Peyer's patch (tissue), 4 donors: Measurements from ENCODE around the gene TTC39C. TPM values are rescaled to one million over a fixed set of nuclear protein-coding genes. Genes with fewer than 3 reads are reported as not detected.

ENCODE experiments used
- DNase-seq, 3 donors: peaks; one replicate each; pipeline ENCODE4 v3.0.0-alpha.2; 2017 to 2019
- H3K27ac ChIP-seq, 4 donors: fragments of 200-600 bp; sonication (generic); one replicate each; pipeline ENCODE4 v1.5.1; 2016 to 2019
- H3K27me3 ChIP-seq, 2 donors: fragments of 200-600 bp; sonication (generic); one replicate each; pipeline ENCODE4 v1.5.1; 2019
- H3K36me3 ChIP-seq, 3 donors: fragments of 200-600 bp; sonication (generic); one replicate each; pipeline ENCODE4 v1.5.1; 2016 to 2019
- H3K4me1 ChIP-seq, 4 donors: fragments of 200-600 bp; sonication (generic); one replicate each; pipeline ENCODE4 v1.5.1; 2016 to 2019
- H3K4me3 ChIP-seq, 4 donors: fragments of 200-600 bp; sonication (generic); 1 replicate in 3 of 4; 2 replicates in 1 of 4; pipeline ENCODE4 v1.5.1; 2016 to 2019; ENCODE audit warnings: mild to moderate bottlenecking in 1 of 4
- H3K9me3 ChIP-seq, 4 donors: fragments of 200-600 bp; sonication (generic); one replicate each; pipeline ENCODE4 v1.5.1; 2016 to 2019; ENCODE audit warnings: mild to moderate bottlenecking in 1 of 4
- POLR2A ChIP-seq, 2 donors: fragments of 450-650 bp; IDR thresholded peaks; one replicate each; pipeline ENCODE4 v1.5.1; 2017; ENCODE audit warnings: antibody characterized with exemption in 2 of 2, mild to moderate bottlenecking in 2 of 2, moderate library complexity in 2 of 2
- total RNA-seq, 4 donors: library from RNA; depleted of rRNA; stranded (reverse); fragments of >200 nt; gene quantifications; one replicate each; pipeline ENCODE4 v1.1.0, GENCODE V29; 2016
- TF ChIP-seq, protein P1 (sequence below), 6 experiments: fragments of 450-650 bp in 4 of 6; fragments of 200-600 bp in 2 of 6; sonication (generic) in 1 of 6; IDR thresholded peaks; one replicate each; pipeline ENCODE4 v1.5.1; 2017 to 2019; ENCODE audit warnings: antibody characterized with exemption in 6 of 6, mild to moderate bottlenecking in 3 of 6, moderate library complexity in 1 of 6

The TTC39C gene
- total RNA-seq, 4 donors from 2014 or later: 11.0 to 32.2 (median 14.2) TPM

DNA sequence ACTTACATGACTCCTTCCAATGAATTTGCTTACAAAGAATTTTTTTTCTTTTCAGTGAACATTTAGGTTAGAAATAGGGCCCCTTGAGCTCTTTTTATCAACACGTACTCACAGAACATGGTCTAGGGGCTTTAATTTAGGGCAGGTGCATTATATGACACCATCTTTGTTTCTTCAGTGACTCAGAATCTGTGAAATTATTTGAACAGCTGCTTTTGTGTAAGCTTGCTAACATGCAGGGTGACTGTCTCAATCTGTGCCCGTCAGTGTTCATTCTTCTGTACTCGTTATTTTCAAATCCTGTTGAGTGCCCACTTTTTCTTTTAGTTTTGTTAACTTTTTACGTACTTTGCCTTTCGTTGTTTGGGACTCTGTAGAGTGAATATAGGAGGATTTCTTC is 71.5 kb downstream of the TTC39C start:
- no peaks in the 10 kb centered on the region for H3K36me3 ChIP-seq
- no peaks in the 10 kb centered on the region for H3K9me3 ChIP-seq
- H3K27ac ChIP-seq: no peak overlapping the region
- no peaks in the 10 kb centered on the region for H3K27me3 ChIP-seq
- H3K4me1 ChIP-seq: no peaks in the 10 kb centered on the region
- no peak overlapping the region for H3K4me3 ChIP-seq
- TF ChIP-seq, protein P1, sequence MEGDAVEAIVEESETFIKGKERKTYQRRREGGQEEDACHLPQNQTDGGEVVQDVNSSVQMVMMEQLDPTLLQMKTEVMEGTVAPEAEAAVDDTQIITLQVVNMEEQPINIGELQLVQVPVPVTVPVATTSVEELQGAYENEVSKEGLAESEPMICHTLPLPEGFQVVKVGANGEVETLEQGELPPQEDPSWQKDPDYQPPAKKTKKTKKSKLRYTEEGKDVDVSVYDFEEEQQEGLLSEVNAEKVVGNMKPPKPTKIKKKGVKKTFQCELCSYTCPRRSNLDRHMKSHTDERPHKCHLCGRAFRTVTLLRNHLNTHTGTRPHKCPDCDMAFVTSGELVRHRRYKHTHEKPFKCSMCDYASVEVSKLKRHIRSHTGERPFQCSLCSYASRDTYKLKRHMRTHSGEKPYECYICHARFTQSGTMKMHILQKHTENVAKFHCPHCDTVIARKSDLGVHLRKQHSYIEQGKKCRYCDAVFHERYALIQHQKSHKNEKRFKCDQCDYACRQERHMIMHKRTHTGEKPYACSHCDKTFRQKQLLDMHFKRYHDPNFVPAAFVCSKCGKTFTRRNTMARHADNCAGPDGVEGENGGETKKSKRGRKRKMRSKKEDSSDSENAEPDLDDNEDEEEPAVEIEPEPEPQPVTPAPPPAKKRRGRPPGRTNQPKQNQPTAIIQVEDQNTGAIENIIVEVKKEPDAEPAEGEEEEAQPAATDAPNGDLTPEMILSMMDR (IDR thresholded peaks at IDR 0.05): no peak
- no peak for DNase-seq

DNA sequence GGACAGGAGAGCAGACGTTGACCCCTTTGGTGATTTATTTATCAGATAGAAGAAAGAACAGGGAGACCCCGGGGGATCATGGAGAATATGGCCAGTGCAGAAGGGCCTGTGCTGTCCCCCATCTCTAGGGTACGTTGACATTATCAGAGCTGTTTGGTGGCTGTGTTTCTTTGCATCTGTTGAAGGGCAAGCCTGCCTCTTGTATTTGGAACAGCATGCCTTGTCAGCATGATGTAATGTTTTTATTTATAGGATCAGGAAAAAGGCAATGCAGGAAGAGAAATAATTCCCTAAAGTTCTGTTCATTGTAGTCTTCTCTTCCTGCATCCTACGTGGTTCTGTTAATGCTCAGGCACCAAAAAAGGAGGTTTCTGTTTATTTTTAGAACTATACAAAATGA is 74.5 kb downstream of the TTC39C start:
- no peaks in the 10 kb centered on the region for H3K9me3 ChIP-seq
- no peak for DNase-seq
- TF ChIP-seq, protein P1 (IDR thresholded peaks at IDR 0.05): no peak
- TF ChIP-seq POLR2A (IDR thresholded peaks at IDR 0.05): no peak
- H3K4me1 ChIP-seq: no peaks in the 10 kb centered on the region
- H3K4me3 ChIP-seq: no peak overlapping the region
- H3K27me3 ChIP-seq: no peaks in the 10 kb centered on the region
- no peaks in the 10 kb centered on the region for H3K36me3 ChIP-seq
- no peak overlapping the region for H3K27ac ChIP-seq

DNA sequence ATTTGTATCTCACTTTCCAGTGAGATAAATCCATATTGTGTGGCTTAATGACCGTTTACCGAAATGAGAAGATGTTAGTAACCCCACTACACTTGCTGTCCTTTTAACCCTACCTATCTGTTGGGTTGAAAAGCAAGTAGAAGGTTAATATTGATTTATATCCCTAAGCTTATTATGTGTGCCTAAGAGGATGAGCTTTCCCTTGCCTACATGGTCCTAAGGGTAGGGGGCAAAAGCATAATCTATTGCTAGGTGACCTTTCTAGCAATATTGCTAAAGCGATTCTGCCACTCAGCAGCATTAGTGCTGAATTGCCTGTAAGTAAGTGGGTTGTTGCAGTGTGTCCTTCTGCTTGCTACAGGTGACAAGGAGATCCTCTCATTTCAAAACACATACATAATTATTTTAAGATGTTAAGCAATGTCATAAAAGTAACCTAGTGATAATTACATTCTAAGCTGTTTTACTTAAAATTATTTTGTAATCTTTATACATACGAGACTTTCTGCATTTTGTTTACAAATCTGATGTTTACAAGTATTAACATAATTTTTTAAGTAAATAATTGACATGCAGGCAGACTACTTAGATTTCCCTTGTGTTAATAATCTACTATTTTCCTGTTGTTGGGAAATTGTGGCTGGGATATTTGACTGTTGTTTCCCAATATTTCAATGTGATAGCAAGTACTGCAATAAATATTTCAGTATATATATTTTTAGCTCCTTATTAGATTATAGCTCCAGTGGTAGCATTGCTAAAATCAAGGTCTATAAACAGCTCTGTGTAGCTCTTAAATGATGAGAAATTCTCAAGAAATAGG is 75.2 kb downstream of the TTC39C start:
- Histone ChIP-seq H3K27me3 (no peaks in the 10 kb centered on the region), H3K27ac (no peak overlapping the region), H3K9me3 (no peaks in the 10 kb centered on the region), H3K4me3 (no peak overlapping the region), H3K4me1 (no peaks in the 10 kb centered on the region), H3K36me3 (no peaks in the 10 kb centered on the region)
- no peak for DNase-seq
- no peak for TF ChIP-seq POLR2A (IDR thresholded peaks at IDR 0.05)
- TF ChIP-seq, protein P1 (IDR thresholded peaks at IDR 0.05): no peak

DNA sequence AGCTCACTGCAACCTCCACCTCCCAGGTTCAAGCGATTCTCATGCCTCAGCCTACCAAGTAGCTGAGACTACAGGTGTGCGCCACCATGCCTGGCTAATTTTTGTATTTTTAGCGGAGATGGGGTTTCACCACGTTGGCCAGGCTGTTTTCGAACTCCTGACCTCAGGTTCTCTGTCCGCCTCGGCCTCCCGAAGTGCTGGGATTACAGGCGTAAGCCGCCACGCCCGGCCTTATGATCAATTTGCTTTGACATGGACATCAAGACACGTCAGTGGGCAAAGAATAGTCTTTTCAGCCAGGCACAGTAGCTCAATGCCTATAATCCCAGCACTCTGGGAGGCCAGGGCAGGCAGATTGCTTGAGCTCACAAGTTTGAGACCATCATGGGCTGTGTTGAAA is 76.3 kb downstream of the TTC39C start:
- TF ChIP-seq POLR2A (IDR thresholded peaks at IDR 0.05): no peak
- TF ChIP-seq, protein P1 (IDR thresholded peaks at IDR 0.05): no peak
- Histone ChIP-seq H3K27ac (no peak overlapping the region), H3K4me1 (no peaks in the 10 kb centered on the region), H3K27me3 (no peaks in the 10 kb centered on the region), H3K4me3 (no peak overlapping the region), H3K36me3 (no peaks in the 10 kb centered on the region), H3K9me3 (no peaks in the 10 kb centered on the region)
- no peak for DNase-seq

DNA sequence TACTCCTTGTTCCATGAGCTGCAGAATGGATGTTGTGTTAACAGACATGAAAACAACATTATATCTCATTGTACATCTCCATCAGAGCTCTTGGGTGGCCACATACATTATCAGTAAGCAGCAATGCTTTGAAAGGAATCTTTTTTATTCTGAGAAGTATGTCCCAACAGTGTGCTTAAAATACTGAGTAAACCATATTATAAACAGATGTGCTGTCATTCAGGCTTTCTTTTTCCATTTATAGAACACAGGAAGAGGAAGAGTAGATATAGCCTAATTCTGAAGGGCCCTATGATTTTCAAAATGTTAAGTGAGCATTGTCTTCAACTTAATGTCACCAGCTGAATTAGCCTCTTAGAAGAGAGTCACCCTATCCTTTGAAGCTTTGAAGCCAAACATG is 80.0 kb downstream of the TTC39C start:
- H3K27me3 ChIP-seq: no peaks in the 10 kb centered on the region
- no peaks in the 10 kb centered on the region for H3K36me3 ChIP-seq
- no peaks in the 10 kb centered on the region for H3K4me1 ChIP-seq
- no peak overlapping the region for H3K4me3 ChIP-seq
- H3K9me3 ChIP-seq: peaks cover 0 to 5% (median 0%) of the 10 kb centered on the region in 4 donors
- DNase-seq: no peak
- no peak for TF ChIP-seq POLR2A (IDR thresholded peaks at IDR 0.05)
- TF ChIP-seq, protein P1 (IDR thresholded peaks at IDR 0.05): no peak
- no peak overlapping the region for H3K27ac ChIP-seq
